Endothelial cell of umbilical vein (primary cell): ENCODE data around the gene ABCC1. TPM values are rescaled to one million over a fixed set of nuclear protein-coding genes. Genes with fewer than 3 reads are reported as not detected.
"Not testable (repeated sequence)": the region's sequence is repeated elsewhere in the genome, so short reads cannot be mapped to it uniquely, and the experiment has no call there.

Experiments used
- BruUV-seq: library from RNA; stranded (reverse); fragments of 400-500 nt; replicated peaks from 2 replicates; lab custom pipeline; 2021; lab: Mats Ljungman, UMichigan
- CTCF ChIA-PET: fragments of 300-600, 350-600 bp; sonication (Branson Sonifier 250); formaldehyde crosslinking; loops from one replicate; lab custom pipeline; 2021; ENCODE audit warnings: antibody characterized with exemption, inconsistent platforms; lab: Charles Lee
- POLR2A ChIA-PET: fragments of 300-600, 350-600 bp; sonication (Branson Sonifier 250); formaldehyde crosslinking; loops from one replicate; lab custom pipeline; 2021; ENCODE audit warnings: antibody characterized with exemption, inconsistent platforms; lab: Charles Lee
- DNase-seq: peaks from one replicate; pipeline ENCODE4 v3.0.0-alpha.2; 2011; ENCODE audit warnings: low read depth, low spot score
- FAIRE-seq: peaks from 2 replicates; lab custom pipeline; 2011; peaks lifted over from hg19 to GRCh38; lab: Jason Lieb, UNC
- H2AFZ ChIP-seq: 2 replicates; pipeline ENCODE4 v1.6.0; 2012; ENCODE audit warnings: low read depth, low read length, control low read depth, inconsistent platforms
- H3K27ac ChIP-seq: 2 replicates; pipeline ENCODE4 v1.5.1; 2011; ENCODE audit warnings: low read depth, mild to moderate bottlenecking, control low read depth, low read length, moderate library complexity; ENCODE audit not compliant: insufficient read depth
- H3K27me3 ChIP-seq, 2 experiments: 2 replicates each; pipeline versions ENCODE4 v1.6.0 to v1.6.1; 2011; ENCODE audit warnings: low read length in 2 of 2, mixed read lengths in 1 of 2; ENCODE audit not compliant: control insufficient read depth in 2 of 2, insufficient read depth in 2 of 2
- H3K36me3 ChIP-seq, 2 experiments: 2 replicates in 1 of 2; 3 replicates in 1 of 2; pipeline ENCODE4 v1.5.1; 2011; ENCODE audit warnings: low read length in 2 of 2, mild to moderate bottlenecking in 1 of 2, moderate library complexity in 1 of 2; ENCODE audit not compliant: control insufficient read depth in 2 of 2, insufficient read depth in 2 of 2; ENCODE audit errors: extremely low read depth in 1 of 2
- H3K4me1 ChIP-seq: 3 replicates; pipeline ENCODE4 v1.5.1; 2011; ENCODE audit warnings: mild to moderate bottlenecking, low read length; ENCODE audit not compliant: control insufficient read depth, insufficient read depth; ENCODE audit errors: extremely low read depth
- H3K4me2 ChIP-seq: 2 replicates; pipeline ENCODE4 v1.6.1; 2011; ENCODE audit warnings: low read length, control low read depth, mixed read lengths; ENCODE audit not compliant: insufficient read depth
- H3K4me3 ChIP-seq, 3 experiments: fragments of 200-600 bp in 1 of 3; sonication (generic), shearing (Covaris generic) in 1 of 3; replicated peaks in 1 of 3; 2 replicates each; pipeline ENCODE4 v1.5.1; 2011 to 2016; ENCODE audit warnings: control low read depth in 3 of 3, low read length in 3 of 3, mild to moderate bottlenecking in 2 of 3, inconsistent platforms in 1 of 3, low read depth in 1 of 3, moderate library complexity in 1 of 3; ENCODE audit not compliant: insufficient read depth in 1 of 3
- H3K79me2 ChIP-seq: 2 replicates; pipeline ENCODE4 v1.6.0; 2012; ENCODE audit warnings: low read length, inconsistent platforms; ENCODE audit not compliant: control insufficient read depth, insufficient read depth
- H3K9ac ChIP-seq: replicated peaks from 2 replicates; pipeline ENCODE3; 2011; ENCODE audit warnings: low read length, control low read depth; ENCODE audit not compliant: insufficient read depth; ENCODE audit errors: extremely low read depth
- H3K9me1 ChIP-seq: replicated peaks from 3 replicates; pipeline ENCODE4 v1.6.0; 2011; ENCODE audit warnings: mild to moderate bottlenecking, low read length; ENCODE audit not compliant: control insufficient read depth, insufficient read depth; ENCODE audit errors: extremely low read depth
- H3K9me3 ChIP-seq: replicated peaks from 2 replicates; pipeline ENCODE4 v1.5.1; 2012; ENCODE audit warnings: low read length, inconsistent platforms; ENCODE audit not compliant: control insufficient read depth, insufficient read depth
- H4K20me1 ChIP-seq: replicated peaks from 2 replicates; pipeline ENCODE3; 2011; ENCODE audit warnings: mild to moderate bottlenecking, low read length; ENCODE audit not compliant: control insufficient read depth, insufficient read depth; ENCODE audit errors: extremely low read depth
- FOS ChIP-seq: IDR thresholded peaks from 2 replicates; pipeline ENCODE4 v1.6.1; 2011; ENCODE audit warnings: mild to moderate bottlenecking, low read length, moderate library complexity, borderline replicate concordance; ENCODE audit not compliant: insufficient read depth
- GATA2 ChIP-seq: IDR thresholded peaks from 2 replicates; pipeline ENCODE4 v1.7.0; 2011; ENCODE audit warnings: low read depth, mild to moderate bottlenecking, moderate library complexity, mixed read lengths, low read length; ENCODE audit not compliant: insufficient read length, insufficient read depth
- JUN ChIP-seq: IDR thresholded peaks from 2 replicates; pipeline ENCODE4 v1.6.1; 2011; ENCODE audit warnings: borderline replicate concordance, low read depth; ENCODE audit not compliant: insufficient read length, insufficient read depth
- MYC ChIP-seq: IDR thresholded peaks from one replicate; pipeline ENCODE4 v1.6.1; 2011; ENCODE audit warnings: mild to moderate bottlenecking, low read depth, low read length
- POLR2A ChIP-seq: IDR thresholded peaks from 2 replicates; pipeline ENCODE4 v1.6.1; 2012; ENCODE audit warnings: low read depth, mild to moderate bottlenecking, control low read depth, low read length
- POLR2AphosphoS5 ChIP-seq: IDR thresholded peaks from 2 replicates; pipeline ENCODE4 v1.6.1; 2012; ENCODE audit warnings: low read depth, mild to moderate bottlenecking, control low read depth, low read length, moderate library complexity; ENCODE audit not compliant: insufficient read depth
- dilution Hi-C: fragments of 300-500 bp; cut with MboI; formaldehyde crosslinking; loops from one replicate; pipeline ENCODE4 v1.15.0; 2019; ENCODE audit warnings: low sequenced_read_pairs; ENCODE audit not compliant: extremely low pct_ligation_motif_present
- intact Hi-C: fragments of 100-400 bp; cut with micrococcal nuclease; formaldehyde crosslinking; loops from one replicate; pipeline ENCODE4 v1.10.0; 2022
- polyA plus RNA-seq, 4 experiments: library from polyadenylated mRNA; depleted of rRNA in 3 of 4; stranded (reverse) in 3 of 4; unstranded in 1 of 4; fragments of >200 nt; gene quantifications; 2 replicates each; pipeline versions ENCODE4 v1.2.1 to v1.2.3, GENCODE V29; 2011 to 2012; ENCODE audit warnings: missing spikeins in 1 of 4
- total RNA-seq: library from RNA; stranded (reverse); gene quantifications from 2 replicates; pipeline ENCODE4 v1.2.3, GENCODE V29; 2021
- TF ChIP-seq, protein P1 (sequence below), 2 donors: IDR thresholded peaks; 1 replicate in 1 of 2; 2 replicates in 1 of 2; pipeline ENCODE4 v1.5.1; 2011; ENCODE audit warnings: low read length in 2 of 2, mild to moderate bottlenecking in 2 of 2, moderate library complexity in 2 of 2, control low read depth in 1 of 2, inconsistent platforms in 1 of 2, low read depth in 1 of 2; ENCODE audit not compliant: insufficient read depth in 1 of 2; ENCODE audit errors: extremely low read depth in 1 of 2
- TF ChIP-seq, protein P2 (sequence below): IDR thresholded peaks from 2 replicates; pipeline ENCODE4 v1.6.1; 2011; ENCODE audit not compliant: insufficient read depth, insufficient read length

Gene ABCC1
- total and polyA plus RNA-seq, 2 donors (not counting 3 experiments of a cell fraction or from before 2014, with no cell fraction given) = 46.1 to 89.2 TPM

DNA sequence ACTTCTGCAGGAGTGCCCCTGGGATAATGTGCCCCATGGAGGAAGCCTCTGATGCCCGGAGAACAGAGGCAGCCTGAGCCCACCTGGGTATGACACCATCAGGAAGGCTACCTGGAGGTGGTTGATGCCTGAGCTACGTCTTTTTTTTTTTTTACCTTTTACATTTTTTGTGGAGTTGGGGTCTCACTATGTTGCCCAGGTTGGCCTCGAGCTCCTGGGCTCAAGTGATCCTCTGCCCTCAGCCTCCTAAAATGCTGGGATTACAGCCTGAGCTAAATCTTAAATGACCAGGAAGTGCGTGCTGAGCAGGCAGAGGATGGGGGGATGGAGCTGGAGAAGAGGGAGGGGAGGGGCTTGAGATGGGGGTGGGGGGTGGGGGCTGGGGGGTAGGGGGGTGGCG lies 241.1 kb downstream of the ABCC1 start:
- H2AFZ ChIP-seq = no peak overlapping the region
- BruUV-seq = no TSS peak
- no peak for FAIRE-seq
- no peak overlapping the region for H3K27ac ChIP-seq
- intact Hi-C loops (loop anchor here (10.0 kb wide), 1 partner anchor 316 kb away; no protein-coding TSS in a partner anchor), dilution Hi-C loops (no loop called here)
- DNase-seq = no peak
- no peaks in the 10 kb centered on the region for H4K20me1 ChIP-seq
- H3K79me2 ChIP-seq = no peaks in the 10 kb centered on the region
- H3K27me3 ChIP-seq = peaks cover 0 to 1% of the 10 kb centered on the region in 2 experiments
- no peak overlapping the region for H3K4me2 ChIP-seq
- H3K9ac ChIP-seq = no peak overlapping the region
- no peaks in the 10 kb centered on the region for H3K4me1 ChIP-seq
- ChIA-PET CTCF (interaction anchor here (1.1 kb wide), 1 partner anchor 11 kb away, joined by 3 read pairs; no protein-coding TSS in a partner anchor), POLR2A (interaction anchor here (0.6 kb wide), 1 partner anchor 649 kb away, joined by 3 read pairs; no protein-coding TSS in a partner anchor)
- TF ChIP-seq POLR2AphosphoS5 (no peak), GATA2 (no peak), POLR2A (no peak), JUN (no peak), FOS (no peak), MYC (no peak)
- TF ChIP-seq, protein P1, sequence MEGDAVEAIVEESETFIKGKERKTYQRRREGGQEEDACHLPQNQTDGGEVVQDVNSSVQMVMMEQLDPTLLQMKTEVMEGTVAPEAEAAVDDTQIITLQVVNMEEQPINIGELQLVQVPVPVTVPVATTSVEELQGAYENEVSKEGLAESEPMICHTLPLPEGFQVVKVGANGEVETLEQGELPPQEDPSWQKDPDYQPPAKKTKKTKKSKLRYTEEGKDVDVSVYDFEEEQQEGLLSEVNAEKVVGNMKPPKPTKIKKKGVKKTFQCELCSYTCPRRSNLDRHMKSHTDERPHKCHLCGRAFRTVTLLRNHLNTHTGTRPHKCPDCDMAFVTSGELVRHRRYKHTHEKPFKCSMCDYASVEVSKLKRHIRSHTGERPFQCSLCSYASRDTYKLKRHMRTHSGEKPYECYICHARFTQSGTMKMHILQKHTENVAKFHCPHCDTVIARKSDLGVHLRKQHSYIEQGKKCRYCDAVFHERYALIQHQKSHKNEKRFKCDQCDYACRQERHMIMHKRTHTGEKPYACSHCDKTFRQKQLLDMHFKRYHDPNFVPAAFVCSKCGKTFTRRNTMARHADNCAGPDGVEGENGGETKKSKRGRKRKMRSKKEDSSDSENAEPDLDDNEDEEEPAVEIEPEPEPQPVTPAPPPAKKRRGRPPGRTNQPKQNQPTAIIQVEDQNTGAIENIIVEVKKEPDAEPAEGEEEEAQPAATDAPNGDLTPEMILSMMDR (IDR thresholded peaks at IDR 0.05; ENCODE audit: extremely low read depth in 1 of 2, insufficient read depth in 1 of 2, low read depth in 1 of 2, low read length in 2 of 2) = no peak
- TF ChIP-seq, protein P2, sequence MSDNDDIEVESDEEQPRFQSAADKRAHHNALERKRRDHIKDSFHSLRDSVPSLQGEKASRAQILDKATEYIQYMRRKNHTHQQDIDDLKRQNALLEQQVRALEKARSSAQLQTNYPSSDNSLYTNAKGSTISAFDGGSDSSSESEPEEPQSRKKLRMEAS = no peak
- H3K9me3 ChIP-seq = no peaks in the 10 kb centered on the region
- H3K9me1 ChIP-seq = no peaks in the 10 kb centered on the region
- H3K4me3 ChIP-seq = no peak overlapping the region
- no peaks in the 10 kb centered on the region for H3K36me3 ChIP-seq

DNA sequence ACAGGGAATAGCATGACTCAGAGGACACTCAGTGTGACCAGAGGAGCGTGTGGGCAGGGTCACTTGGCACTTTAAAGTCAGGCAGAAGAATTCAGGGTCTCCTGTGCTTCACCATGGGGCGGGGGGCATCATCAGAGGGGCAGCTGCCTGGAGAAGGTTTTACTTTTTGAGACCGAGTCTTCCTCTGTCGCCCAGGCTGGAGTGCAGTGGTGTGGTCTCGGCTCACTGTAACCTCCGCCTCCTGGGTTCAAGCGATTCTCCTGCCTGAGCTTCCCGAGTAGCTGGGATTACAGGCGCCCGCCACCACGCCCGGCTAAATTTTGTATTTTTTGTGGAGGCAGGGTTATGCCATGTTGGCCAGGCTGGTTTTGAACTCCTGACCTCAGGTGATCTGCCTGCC lies 241.6 kb downstream of the ABCC1 start:
- H3K36me3 ChIP-seq, FAIRE-seq, H3K9ac ChIP-seq, H3K27me3 ChIP-seq, H3K9me1 ChIP-seq, H3K4me3 ChIP-seq, H2AFZ ChIP-seq, H4K20me1 ChIP-seq, H3K9me3 ChIP-seq, dilution Hi-C loops, DNase-seq, H3K27ac ChIP-seq, POLR2A ChIA-PET, BruUV-seq, H3K79me2 ChIP-seq, H3K4me1 ChIP-seq, H3K4me2 ChIP-seq: not testable (repeated sequence)
- CTCF ChIA-PET = interaction anchor here (1.1 kb wide), 1 partner anchor 12 kb away, joined by 3 read pairs; no protein-coding TSS in a partner anchor
- intact Hi-C loops = loop anchor here (10.0 kb wide), 1 partner anchor 316 kb away; no protein-coding TSS in a partner anchor
